PC-9 (cell line): ENCODE measurements around the gene HPN.

Source experiments
- EZH2 ChIP-seq: fragments of 200-600 bp; sonication (generic); IDR thresholded peaks from 2 replicates; pipeline ENCODE4 v1.8.0; 2017; ENCODE audit warnings: antibody characterized with exemption, low read depth
- TF ChIP-seq, protein P1 (sequence below): fragments of 200-600 bp; sonication (generic); conservative IDR thresholded peaks from 2 replicates; pipeline ENCODE4 v1.6.1; 2017; ENCODE audit warnings: mixed run types, antibody characterized with exemption, mild to moderate bottlenecking, moderate library complexity

DNA sequence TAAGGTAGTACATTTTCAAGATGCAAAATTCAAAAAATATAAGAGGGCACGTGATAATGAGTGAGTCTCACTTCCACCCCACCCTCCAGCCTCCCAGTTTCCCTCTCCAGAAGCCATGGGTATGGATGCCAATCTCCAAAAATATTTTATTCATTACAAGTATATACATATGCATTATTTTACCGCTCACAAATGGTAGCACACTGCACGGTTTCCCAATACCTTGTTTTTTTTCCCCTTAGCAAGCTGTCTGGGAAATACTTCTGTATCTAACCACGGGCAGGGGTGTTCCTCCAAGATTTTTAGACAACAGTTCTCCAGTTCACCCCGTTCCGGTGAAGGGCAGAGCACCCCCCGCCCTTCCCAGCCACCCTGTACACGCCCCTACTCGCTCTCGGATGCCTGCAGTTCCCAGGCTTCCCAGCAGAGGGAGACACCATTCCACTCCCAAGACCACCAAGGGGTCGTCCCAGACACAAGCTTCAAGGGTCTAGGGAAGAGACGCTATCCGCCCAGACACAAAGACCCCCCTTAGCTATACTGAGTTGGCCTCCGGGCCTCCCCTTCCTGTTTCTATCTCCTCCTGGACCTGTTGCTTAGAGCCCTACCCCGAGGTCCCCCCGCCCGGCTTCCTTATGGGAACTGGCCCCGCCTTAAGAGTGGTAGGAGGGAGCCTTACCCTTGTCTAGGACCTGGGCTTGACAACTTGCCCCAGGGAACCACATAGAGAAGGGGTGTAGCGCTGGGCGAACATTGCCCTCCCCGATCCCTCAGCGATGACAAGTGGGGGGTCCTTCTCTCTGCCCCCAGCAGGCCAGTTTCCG, 73.0 kb downstream of the HPN start:
- TF ChIP-seq, protein P1, sequence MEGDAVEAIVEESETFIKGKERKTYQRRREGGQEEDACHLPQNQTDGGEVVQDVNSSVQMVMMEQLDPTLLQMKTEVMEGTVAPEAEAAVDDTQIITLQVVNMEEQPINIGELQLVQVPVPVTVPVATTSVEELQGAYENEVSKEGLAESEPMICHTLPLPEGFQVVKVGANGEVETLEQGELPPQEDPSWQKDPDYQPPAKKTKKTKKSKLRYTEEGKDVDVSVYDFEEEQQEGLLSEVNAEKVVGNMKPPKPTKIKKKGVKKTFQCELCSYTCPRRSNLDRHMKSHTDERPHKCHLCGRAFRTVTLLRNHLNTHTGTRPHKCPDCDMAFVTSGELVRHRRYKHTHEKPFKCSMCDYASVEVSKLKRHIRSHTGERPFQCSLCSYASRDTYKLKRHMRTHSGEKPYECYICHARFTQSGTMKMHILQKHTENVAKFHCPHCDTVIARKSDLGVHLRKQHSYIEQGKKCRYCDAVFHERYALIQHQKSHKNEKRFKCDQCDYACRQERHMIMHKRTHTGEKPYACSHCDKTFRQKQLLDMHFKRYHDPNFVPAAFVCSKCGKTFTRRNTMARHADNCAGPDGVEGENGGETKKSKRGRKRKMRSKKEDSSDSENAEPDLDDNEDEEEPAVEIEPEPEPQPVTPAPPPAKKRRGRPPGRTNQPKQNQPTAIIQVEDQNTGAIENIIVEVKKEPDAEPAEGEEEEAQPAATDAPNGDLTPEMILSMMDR, result peak; percentile 100
- no peak for TF ChIP-seq EZH2
